C4-2B (cell line): Measurements from ENCODE around the gene GPHN.

Source experiments
- ZFX ChIP-seq: fragments of 450-650 bp; IDR thresholded peaks from 2 replicates; pipeline ENCODE4 v1.6.1; 2017
- TF ChIP-seq, protein P1 (sequence below): fragments of 450-650 bp; conservative IDR thresholded peaks from 2 replicates; pipeline ENCODE4 v1.5.1; 2017; ENCODE audit warnings: mild to moderate bottlenecking

DNA sequence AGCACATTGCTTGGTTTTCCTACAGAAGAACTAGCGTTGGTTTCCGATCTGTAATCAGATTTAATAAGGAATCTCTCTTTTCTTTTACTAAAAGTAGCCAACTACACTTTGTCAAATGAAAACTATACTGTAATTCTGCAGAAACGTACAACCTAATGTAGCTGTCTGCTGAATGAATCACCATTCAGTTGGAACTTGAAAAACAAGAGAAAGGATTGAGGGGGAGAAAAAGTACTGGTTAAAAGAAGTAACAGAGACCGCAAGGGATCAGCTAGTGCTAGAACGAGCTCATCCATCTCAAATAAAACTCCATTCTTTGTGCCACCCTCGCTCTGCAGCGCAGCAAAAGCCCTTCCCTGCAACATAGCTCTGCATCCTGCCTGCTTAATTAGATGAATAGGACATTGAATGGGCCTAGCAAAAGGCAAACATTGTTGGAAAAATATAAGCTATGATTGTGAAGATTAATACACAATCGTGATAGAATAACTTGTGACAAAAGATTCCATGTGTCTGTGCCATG is 683.9 kb downstream of the GPHN start:
- TF ChIP-seq, protein P1, sequence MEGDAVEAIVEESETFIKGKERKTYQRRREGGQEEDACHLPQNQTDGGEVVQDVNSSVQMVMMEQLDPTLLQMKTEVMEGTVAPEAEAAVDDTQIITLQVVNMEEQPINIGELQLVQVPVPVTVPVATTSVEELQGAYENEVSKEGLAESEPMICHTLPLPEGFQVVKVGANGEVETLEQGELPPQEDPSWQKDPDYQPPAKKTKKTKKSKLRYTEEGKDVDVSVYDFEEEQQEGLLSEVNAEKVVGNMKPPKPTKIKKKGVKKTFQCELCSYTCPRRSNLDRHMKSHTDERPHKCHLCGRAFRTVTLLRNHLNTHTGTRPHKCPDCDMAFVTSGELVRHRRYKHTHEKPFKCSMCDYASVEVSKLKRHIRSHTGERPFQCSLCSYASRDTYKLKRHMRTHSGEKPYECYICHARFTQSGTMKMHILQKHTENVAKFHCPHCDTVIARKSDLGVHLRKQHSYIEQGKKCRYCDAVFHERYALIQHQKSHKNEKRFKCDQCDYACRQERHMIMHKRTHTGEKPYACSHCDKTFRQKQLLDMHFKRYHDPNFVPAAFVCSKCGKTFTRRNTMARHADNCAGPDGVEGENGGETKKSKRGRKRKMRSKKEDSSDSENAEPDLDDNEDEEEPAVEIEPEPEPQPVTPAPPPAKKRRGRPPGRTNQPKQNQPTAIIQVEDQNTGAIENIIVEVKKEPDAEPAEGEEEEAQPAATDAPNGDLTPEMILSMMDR: no peak
- no peak for TF ChIP-seq ZFX
